K562 (cell line): ENCODE results near the gene GPX5. TPM values are rescaled to one million over a fixed set of nuclear protein-coding genes. Genes with fewer than 3 reads are reported as not detected.

ENCODE experiments used
- EZH2 ChIP-seq: IDR thresholded peaks from 2 replicates; pipeline ENCODE4 v1.6.1; 2012; ENCODE audit warnings: low read depth, mild to moderate bottlenecking, inconsistent platforms, low read length, borderline replicate concordance
- MTA2 ChIP-seq: fragments of 450-650 bp; IDR thresholded peaks from 2 replicates; pipeline ENCODE4 v1.6.1; 2016; ENCODE audit warnings: low read depth
- PTTG1 ChIP-seq: fragments of 450-650 bp; IDR thresholded peaks from 2 replicates; pipeline ENCODE4 v1.6.1; 2016; ENCODE audit warnings: low read depth, mild to moderate bottlenecking, missing genetic modification characterization, missing compliant biosample characterization
- RBM25 ChIP-seq: fragments of 200-400 bp; formaldehyde crosslinking; IDR thresholded peaks from 2 replicates; pipeline ENCODE4 v1.6.1; 2018; ENCODE audit warnings: low read length, low read depth, moderate library complexity; ENCODE audit not compliant: severe bottlenecking
- TCF3 ChIP-seq: sonication (generic); formaldehyde crosslinking; IDR thresholded peaks from 2 replicates; pipeline ENCODE4 v1.4.0; 2020; ENCODE audit warnings: mild to moderate bottlenecking, missing genetic modification reagents
- polyA plus RNA-seq, 8 experiments: library from polyadenylated mRNA; depleted of rRNA in 4 of 8; stranded (reverse) in 5 of 8; unstranded in 3 of 8; fragments of >200 nt; fragmentation: Nextera tagmentation in 2 of 8; fragmentation: Illumina TruSeq in 1 of 8; extraction: Ambion mirVana in 2 of 8; extraction: Trizol in 1 of 8; gene quantifications; 2 replicates each; pipeline versions ENCODE4 v1.2.1 to v1.2.3, GENCODE V29; 2011 to 2014; ENCODE audit warnings: inconsistent platforms in 1 of 8, missing spikeins in 1 of 8
- total RNA-seq, 7 experiments: library from RNA; depleted of rRNA in 6 of 7; stranded (reverse); fragments of >200 nt in 6 of 7; fragmentation: Illumina TruSeq in 2 of 7; extraction: Trizol in 2 of 7; gene quantifications; 2 replicates each; pipeline versions ENCODE4 v1.2.1 to v1.2.3, GENCODE V29; 2011 to 2021; ENCODE audit warnings: low replicate concordance in 1 of 7
- TF ChIP-seq, protein P1 (sequence below): fragments of 450-650 bp; IDR thresholded peaks from 2 replicates; pipeline ENCODE4 v1.6.1; 2016; ENCODE audit warnings: low read depth
- TF ChIP-seq, protein P2 (sequence below): fragments of 250-450 bp; sonication (Bioruptor Pico); IDR thresholded peaks from 2 replicates; pipeline ENCODE4 v1.5.0; 2021
- TF ChIP-seq, protein P3 (sequence below): fragments of 250-450 bp; sonication (Bioruptor Pico); IDR thresholded peaks from 2 replicates; pipeline ENCODE4 v1.5.0; 2021; ENCODE audit warnings: mild to moderate bottlenecking, moderate library complexity
- TF ChIP-seq, protein P4 (sequence below): fragments of 250-450 bp; sonication (Bioruptor Pico); IDR thresholded peaks from 2 replicates; pipeline ENCODE4 v1.4.0; 2020

The GPX5 gene
- total and polyA plus RNA-seq, 9 of the 15 experiments (the other 6 are each of a cell fraction or from before 2014, with no cell fraction given): 0.07 to 0.18 (median 0.15) TPM; not detected in 6

DNA sequence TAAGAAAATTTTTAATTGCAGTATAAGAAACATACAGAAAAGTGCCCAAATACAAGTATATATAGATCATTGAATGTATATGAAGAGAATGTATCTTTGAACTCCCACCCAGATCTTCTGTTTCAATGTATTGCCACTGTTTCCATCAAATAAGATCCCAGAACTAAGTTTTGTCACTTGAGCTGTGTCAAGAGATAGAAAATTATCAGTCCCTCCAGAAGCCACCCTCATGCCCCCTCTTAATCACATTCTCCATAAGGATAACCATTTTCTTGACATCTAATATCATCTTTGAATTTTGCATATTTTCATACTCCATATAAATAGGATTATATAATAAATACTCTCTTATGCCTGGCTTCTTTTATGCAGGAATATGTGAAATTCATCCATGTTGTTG, 20.3 kb downstream of the GPX5 start (continued):
- TF ChIP-seq, protein P1, sequence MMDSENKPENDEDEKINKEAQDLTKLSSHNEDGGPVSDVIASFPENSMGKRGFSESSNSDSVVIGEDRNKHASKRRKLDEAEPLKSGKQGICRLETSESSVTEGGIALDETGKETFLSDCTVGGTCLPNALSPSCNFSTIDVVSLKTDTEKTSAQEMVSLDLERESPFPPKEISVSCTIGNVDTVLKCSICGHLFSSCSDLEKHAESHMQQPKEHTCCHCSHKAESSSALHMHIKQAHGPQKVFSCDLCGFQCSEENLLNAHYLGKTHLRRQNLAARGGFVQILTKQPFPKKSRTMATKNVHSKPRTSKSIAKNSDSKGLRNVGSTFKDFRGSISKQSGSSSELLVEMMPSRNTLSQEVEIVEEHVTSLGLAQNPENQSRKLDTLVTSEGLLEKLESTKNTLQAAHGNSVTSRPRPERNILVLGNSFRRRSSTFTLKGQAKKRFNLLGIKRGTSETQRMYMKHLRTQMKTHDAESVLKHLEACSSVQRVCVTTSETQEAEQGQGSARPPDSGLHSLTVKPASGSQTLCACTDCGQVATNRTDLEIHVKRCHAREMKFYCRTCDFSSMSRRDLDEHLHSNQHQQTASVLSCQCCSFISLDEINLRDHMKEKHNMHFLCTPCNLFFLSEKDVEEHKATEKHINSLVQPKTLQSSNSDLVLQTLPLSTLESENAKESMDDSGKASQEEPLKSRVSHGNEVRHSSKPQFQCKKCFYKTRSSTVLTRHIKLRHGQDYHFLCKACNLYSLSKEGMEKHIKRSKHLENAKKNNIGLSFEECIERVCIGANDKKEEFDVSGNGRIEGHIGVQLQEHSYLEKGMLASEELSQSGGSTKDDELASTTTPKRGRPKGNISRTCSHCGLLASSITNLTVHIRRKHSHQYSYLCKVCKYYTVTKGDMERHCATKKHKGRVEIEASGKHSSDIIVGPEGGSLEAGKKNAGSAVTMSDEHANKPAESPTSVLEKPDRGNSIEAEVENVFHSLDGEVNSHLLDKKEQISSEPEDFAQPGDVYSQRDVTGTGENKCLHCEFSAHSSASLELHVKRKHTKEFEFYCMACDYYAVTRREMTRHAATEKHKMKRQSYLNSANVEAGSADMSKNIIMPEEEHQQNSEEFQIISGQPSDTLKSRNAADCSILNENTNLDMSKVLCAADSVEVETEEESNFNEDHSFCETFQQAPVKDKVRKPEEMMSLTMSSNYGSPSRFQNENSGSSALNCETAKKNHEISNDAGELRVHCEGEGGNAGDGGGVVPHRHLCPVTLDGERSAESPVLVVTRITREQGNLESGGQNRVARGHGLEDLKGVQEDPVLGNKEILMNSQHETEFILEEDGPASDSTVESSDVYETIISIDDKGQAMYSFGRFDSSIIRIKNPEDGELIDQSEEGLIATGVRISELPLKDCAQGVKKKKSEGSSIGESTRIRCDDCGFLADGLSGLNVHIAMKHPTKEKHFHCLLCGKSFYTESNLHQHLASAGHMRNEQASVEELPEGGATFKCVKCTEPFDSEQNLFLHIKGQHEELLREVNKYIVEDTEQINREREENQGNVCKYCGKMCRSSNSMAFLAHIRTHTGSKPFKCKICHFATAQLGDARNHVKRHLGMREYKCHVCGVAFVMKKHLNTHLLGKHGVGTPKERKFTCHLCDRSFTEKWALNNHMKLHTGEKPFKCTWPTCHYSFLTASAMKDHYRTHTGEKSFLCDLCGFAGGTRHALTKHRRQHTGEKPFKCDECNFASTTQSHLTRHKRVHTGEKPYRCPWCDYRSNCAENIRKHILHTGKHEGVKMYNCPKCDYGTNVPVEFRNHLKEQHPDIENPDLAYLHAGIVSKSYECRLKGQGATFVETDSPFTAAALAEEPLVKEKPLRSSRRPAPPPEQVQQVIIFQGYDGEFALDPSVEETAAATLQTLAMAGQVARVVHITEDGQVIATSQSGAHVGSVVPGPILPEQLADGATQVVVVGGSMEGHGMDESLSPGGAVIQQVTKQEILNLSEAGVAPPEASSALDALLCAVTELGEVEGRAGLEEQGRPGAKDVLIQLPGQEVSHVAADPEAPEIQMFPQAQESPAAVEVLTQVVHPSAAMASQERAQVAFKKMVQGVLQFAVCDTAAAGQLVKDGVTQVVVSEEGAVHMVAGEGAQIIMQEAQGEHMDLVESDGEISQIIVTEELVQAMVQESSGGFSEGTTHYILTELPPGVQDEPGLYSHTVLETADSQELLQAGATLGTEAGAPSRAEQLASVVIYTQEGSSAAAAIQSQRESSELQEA: no peak
- TF ChIP-seq, protein P2, sequence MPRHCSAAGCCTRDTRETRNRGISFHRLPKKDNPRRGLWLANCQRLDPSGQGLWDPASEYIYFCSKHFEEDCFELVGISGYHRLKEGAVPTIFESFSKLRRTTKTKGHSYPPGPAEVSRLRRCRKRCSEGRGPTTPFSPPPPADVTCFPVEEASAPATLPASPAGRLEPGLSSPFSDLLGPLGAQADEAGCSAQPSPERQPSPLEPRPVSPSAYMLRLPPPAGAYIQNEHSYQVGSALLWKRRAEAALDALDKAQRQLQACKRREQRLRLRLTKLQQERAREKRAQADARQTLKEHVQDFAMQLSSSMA (CRISPR knock-in tag): no peak
- TF ChIP-seq TCF3 (CRISPR knock-in tag): peak; percentile 73
- no peak for TF ChIP-seq EZH2
- TF ChIP-seq RBM25: no peak
- TF ChIP-seq, protein P3, sequence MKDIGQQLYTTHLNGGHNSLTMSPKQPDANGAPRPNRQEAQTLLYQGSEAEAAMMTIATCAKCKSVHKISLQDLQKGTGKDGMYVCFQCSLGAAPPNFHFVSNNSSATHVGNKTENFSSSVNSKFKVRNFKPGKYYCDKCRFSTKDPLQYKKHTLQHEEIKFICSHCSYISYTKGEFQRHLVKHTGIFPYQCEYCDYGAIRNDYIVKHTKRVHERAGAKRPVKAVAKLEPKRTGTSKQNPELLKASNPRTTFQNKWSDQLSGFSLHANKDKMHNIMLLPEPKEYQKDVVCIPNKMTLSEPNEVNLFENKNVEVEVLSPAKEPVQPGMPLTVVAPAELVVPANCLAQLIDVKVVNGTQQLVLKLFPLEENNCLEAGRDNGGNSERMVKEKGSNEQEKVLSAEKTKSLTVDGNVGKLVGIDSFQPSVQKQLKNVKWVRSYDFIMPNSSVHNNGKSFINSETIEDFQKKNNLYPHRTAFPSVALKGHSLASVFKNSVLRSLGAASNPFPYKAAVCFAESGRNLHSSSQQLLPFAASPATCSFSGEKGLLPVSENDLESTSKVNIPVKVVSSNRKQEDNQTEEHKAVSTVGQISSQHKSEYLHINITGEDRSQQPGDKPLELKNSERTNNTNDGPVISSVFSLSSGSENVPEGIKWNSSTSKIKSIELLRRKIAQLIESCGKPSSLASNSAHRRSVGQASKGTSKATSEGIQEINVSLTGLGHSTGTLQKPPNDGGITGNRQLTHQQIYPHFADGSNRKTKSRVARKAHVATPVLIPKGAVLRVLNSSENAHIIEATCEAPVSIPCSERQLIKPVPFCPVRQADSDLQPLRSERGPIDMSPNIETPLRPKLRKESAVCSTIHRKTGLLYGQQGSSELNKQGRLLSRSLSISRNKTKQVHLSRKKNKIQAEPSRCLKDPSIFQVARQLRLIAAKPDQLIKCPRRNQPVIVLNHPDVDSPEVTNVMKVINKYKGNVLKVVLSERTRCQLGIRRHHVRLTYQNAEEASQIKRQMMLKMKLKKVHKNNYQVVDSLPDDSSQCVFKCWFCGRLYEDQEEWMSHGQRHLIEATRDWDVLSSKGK (CRISPR knock-in tag): no peak
- TF ChIP-seq, protein P4, sequence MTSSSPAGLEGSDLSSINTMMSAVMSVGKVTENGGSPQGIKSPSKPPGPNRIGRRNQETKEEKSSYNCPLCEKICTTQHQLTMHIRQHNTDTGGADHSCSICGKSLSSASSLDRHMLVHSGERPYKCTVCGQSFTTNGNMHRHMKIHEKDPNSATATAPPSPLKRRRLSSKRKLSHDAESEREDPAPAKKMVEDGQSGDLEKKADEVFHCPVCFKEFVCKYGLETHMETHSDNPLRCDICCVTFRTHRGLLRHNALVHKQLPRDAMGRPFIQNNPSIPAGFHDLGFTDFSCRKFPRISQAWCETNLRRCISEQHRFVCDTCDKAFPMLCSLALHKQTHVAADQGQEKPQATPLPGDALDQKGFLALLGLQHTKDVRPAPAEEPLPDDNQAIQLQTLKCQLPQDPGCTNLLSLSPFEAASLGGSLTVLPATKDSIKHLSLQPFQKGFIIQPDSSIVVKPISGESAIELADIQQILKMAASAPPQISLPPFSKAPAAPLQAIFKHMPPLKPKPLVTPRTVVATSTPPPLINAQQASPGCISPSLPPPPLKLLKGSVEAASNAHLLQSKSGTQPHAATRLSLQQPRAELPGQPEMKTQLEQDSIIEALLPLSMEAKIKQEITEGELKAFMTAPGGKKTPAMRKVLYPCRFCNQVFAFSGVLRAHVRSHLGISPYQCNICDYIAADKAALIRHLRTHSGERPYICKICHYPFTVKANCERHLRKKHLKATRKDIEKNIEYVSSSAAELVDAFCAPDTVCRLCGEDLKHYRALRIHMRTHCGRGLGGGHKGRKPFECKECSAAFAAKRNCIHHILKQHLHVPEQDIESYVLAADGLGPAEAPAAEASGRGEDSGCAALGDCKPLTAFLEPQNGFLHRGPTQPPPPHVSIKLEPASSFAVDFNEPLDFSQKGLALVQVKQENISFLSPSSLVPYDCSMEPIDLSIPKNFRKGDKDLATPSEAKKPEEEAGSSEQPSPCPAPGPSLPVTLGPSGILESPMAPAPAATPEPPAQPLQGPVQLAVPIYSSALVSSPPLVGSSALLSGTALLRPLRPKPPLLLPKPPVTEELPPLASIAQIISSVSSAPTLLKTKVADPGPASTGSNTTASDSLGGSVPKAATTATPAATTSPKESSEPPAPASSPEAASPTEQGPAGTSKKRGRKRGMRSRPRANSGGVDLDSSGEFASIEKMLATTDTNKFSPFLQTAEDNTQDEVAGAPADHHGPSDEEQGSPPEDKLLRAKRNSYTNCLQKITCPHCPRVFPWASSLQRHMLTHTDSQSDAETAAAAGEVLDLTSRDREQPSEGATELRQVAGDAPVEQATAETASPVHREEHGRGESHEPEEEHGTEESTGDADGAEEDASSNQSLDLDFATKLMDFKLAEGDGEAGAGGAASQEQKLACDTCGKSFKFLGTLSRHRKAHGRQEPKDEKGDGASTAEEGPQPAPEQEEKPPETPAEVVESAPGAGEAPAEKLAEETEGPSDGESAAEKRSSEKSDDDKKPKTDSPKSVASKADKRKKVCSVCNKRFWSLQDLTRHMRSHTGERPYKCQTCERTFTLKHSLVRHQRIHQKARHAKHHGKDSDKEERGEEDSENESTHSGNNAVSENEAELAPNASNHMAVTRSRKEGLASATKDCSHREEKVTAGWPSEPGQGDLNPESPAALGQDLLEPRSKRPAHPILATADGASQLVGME: no peak
- TF ChIP-seq MTA2: peak; percentile 64
- no peak for TF ChIP-seq PTTG1 (tag)
